Ishikawa (cell line): ENCODE results near the gene ADAD1.

ENCODE experiments used
- CEBPB ChIP-seq: IDR thresholded peaks from 2 replicates; pipeline ENCODE4 v1.6.1; 2012
- CREB1 ChIP-seq: IDR thresholded peaks from 2 replicates; pipeline ENCODE4 v1.6.1; 2012; ENCODE audit warnings: low read depth
- EGR1 ChIP-seq: IDR thresholded peaks from 2 replicates; pipeline ENCODE4 v1.6.1; 2012
- EP300 ChIP-seq: IDR thresholded peaks from 2 replicates; pipeline ENCODE4 v1.6.1; 2012; ENCODE audit warnings: borderline replicate concordance
- FOXM1 ChIP-seq: IDR thresholded peaks from 2 replicates; pipeline ENCODE4 v1.6.1; 2012; ENCODE audit warnings: low read depth, borderline replicate concordance
- MAX ChIP-seq: IDR thresholded peaks from 2 replicates; pipeline ENCODE4 v1.6.1; 2012
- NFIC ChIP-seq: IDR thresholded peaks from 2 replicates; pipeline ENCODE4 v1.6.1; 2012
- RAD21 ChIP-seq: IDR thresholded peaks from 2 replicates; pipeline ENCODE4 v1.6.1; 2012; ENCODE audit warnings: low read depth
- REST ChIP-seq: IDR thresholded peaks from 2 replicates; pipeline ENCODE4 v1.6.1; 2012; ENCODE audit warnings: low read depth, mild to moderate bottlenecking
- TAF1 ChIP-seq: IDR thresholded peaks from 2 replicates; pipeline ENCODE4 v1.6.1; 2012; ENCODE audit warnings: low read depth, mild to moderate bottlenecking
- TCF12 ChIP-seq: IDR thresholded peaks from 2 replicates; pipeline ENCODE4 v1.6.1; 2012; ENCODE audit warnings: low read depth
- TEAD4 ChIP-seq: IDR thresholded peaks from 2 replicates; pipeline ENCODE4 v1.6.1; 2012
- USF1 ChIP-seq: IDR thresholded peaks from 2 replicates; pipeline ENCODE4 v1.6.1; 2012
- YY1 ChIP-seq: IDR thresholded peaks from 2 replicates; pipeline ENCODE4 v1.6.1; 2012; ENCODE audit warnings: low read depth
- ZBTB7A ChIP-seq: IDR thresholded peaks from 2 replicates; pipeline ENCODE4 v1.6.1; 2012; ENCODE audit warnings: low read depth

ADAD1 gene

GRCh38 chr4:122453384-122453995 lies 74.7 kb downstream of the ADAD1 start:
- TF ChIP-seq CEBPB = no peak
- no peak for TF ChIP-seq TCF12
- TF ChIP-seq TEAD4 = no peak
- no peak for TF ChIP-seq ZBTB7A
- TF ChIP-seq NFIC = no peak
- no peak for TF ChIP-seq YY1
- TF ChIP-seq TAF1 = no peak
- no peak for TF ChIP-seq EP300
- TF ChIP-seq USF1 = no peak
- TF ChIP-seq REST = no peak
- no peak for TF ChIP-seq FOXM1
- TF ChIP-seq EGR1 = no peak
- TF ChIP-seq RAD21 = no peak

GRCh38 chr4:122456231-122457116 lies 77.7 kb downstream of the ADAD1 start, which contains the start of gene IL2:
Gene IL2 (minus strand): TSS chr4:122456725. CDS start chr4:122456440, 285 bp downstream.
- no peak for TF ChIP-seq MAX
- no peak for TF ChIP-seq FOXM1
- no peak for TF ChIP-seq CEBPB
- no peak for TF ChIP-seq RAD21
- TF ChIP-seq TCF12 = no peak
- TF ChIP-seq CREB1 = no peak
- TF ChIP-seq REST = no peak
- TF ChIP-seq EP300 = no peak
- no peak for TF ChIP-seq TAF1
- TF ChIP-seq YY1 = no peak
- no peak for TF ChIP-seq TEAD4
- TF ChIP-seq EGR1 = no peak
- no peak for TF ChIP-seq ZBTB7A
- no peak for TF ChIP-seq USF1
- TF ChIP-seq NFIC = no peak

GRCh38 chr4:122458625-122459024 lies 79.8 kb downstream of the ADAD1 start:
- TF ChIP-seq MAX (no peak), USF1 (no peak), TCF12 (no peak), TEAD4 (no peak), ZBTB7A (no peak), NFIC (no peak), YY1 (no peak), REST (no peak), EGR1 (no peak)
